ENCODE measurements around the gene DLX6.

DNA sequence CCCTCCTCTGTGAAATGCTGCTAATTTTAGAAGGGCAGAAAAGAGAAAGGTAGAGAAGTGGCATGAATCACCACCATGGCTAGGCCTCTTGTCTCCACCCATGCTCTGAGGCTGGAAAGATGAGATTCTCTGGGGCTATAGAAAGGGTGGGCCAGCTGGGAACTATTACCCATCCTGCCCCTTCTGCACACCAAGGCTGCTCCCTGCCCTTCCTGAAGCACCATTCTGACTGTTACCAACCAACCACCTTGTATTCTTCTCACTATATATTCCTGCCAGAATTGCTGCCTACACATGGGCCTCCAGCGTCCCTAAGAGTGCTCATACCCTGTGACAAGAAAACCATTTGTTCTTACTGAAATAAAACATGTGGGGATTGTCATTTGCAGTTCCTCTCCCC, 11.4 kb upstream of the DLX6 start:
- TF ChIP-seq, protein P1, sequence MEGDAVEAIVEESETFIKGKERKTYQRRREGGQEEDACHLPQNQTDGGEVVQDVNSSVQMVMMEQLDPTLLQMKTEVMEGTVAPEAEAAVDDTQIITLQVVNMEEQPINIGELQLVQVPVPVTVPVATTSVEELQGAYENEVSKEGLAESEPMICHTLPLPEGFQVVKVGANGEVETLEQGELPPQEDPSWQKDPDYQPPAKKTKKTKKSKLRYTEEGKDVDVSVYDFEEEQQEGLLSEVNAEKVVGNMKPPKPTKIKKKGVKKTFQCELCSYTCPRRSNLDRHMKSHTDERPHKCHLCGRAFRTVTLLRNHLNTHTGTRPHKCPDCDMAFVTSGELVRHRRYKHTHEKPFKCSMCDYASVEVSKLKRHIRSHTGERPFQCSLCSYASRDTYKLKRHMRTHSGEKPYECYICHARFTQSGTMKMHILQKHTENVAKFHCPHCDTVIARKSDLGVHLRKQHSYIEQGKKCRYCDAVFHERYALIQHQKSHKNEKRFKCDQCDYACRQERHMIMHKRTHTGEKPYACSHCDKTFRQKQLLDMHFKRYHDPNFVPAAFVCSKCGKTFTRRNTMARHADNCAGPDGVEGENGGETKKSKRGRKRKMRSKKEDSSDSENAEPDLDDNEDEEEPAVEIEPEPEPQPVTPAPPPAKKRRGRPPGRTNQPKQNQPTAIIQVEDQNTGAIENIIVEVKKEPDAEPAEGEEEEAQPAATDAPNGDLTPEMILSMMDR (IDR thresholded peaks at IDR 0.05; ENCODE audit: low read depth, low read length): no peak
- no peak for TF ChIP-seq EZH2phosphoT487 (IDR thresholded peaks at IDR 0.05; ENCODE audit: low read depth)

Measured in OCI-LY3 (cell line).